HG02759 (cell line): ENCODE measurements around the gene SMOC2.

Experiments
- ATAC-seq: cut with Tn5 transposase; IDR thresholded peaks from one replicate; pipeline ENCODE4 v1.9.1; 2021; ENCODE audit warnings: mild to moderate bottlenecking, moderate library complexity; ENCODE audit not compliant: unreplicated experiment

The SMOC2 gene, protein sequence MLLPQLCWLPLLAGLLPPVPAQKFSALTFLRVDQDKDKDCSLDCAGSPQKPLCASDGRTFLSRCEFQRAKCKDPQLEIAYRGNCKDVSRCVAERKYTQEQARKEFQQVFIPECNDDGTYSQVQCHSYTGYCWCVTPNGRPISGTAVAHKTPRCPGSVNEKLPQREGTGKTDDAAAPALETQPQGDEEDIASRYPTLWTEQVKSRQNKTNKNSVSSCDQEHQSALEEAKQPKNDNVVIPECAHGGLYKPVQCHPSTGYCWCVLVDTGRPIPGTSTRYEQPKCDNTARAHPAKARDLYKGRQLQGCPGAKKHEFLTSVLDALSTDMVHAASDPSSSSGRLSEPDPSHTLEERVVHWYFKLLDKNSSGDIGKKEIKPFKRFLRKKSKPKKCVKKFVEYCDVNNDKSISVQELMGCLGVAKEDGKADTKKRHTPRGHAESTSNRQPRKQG

DNA sequence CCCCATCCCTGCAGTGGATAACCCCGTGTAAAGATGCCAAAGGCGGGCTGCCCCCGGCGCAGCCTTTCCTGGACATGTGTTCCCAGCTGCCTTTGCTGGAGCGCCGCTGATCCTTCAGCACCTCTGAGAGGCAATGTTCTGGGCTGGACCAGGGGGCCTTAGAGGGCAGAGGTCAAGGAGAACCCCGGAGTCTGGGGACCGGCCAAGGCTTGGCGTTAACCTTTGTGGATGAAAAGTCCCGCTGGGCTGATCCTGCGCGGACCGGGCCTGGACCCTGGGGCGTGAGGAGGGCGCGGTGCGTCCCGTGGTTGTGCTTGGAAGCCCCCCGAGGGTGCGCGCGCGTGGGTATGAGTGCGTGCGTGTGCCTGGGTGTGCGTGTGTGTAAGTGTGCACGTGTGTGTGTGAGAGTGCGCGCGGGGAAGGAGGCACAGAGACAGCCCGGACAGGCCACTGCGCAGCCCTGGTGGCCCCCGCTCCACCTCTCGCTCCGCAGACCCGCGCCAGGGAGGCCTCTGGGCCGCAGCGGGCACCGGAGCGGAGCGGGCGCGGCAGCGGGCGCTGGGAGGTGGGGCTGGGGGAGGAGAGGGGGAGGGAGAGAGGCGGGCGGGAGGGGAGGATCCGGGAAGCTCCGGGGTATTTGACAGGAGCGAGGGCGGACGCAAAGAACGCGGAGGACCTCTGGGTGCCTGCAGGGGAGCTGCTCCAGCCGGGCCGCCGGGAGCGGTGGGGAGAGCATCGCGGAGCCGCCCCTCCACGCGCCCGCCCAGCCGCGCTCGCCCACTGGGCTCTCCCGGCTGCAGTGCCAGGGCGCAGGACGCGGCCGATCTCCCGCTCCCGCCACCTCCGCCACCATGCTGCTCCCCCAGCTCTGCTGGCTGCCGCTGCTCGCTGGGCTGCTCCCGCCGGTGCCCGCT lies at the start of gene SMOC2:
Gene SMOC2 (plus strand): TSS at position 665 of the 914 bp plus-strand sequence. CDS start 187 bp downstream, at position 852.
- no peak for ATAC-seq

DNA sequence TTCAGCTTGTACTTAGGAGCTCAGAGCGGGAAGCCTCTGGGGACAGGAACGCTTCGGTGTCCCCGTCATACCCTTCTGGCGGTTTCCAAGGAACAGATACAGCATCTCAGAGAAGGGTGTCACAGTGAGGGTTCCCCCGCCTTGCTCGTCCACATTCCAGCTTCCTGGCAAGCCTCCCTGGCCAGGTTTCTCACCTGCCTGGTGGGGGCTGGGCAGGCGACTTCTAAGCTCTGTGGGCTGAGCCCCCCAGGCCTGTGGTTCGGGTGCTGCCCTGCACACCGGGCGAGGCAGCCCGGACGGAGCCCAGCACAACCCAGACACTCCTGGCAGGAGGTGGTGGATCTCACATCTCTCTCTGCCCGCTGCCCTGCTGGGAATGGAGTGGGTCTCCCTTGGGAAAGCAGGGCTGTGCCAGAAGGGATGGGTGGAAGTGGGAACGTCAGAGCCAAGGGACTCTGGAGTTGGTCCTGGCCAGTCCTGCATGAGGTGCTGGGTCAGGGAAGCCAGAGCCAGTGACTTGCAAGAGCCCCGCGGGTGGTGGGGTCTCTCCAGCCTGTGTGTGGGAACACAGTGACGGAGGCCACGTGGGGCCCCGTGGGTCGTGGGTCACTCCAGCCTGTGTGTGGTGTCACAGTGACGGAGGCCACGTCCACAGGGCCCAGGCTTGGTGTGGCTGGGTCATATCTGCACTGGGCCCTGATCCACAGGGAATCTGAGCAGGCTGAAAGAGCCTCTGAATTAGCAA lies 47.7 kb upstream of the SMOC2 start:
- ATAC-seq: no peak

DNA sequence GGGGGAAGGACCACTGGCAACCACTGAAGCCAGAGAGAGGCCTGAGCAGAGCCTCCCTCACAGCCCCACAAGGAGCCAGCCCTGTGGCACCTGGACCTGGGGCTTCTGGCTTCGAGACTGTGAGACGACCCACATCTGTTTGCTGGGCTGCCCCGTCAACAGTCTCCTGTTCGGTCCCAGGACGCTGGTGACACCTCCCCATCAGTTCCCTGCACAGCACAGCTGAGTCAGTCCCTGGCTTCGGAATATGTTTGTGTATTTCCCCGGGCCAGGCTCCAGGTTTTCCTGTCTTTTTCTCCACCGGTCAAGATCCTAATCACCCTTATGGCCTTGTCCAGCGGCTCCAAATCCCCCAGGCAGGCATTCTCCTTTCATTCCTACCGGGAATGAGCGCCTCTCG lies 46.4 kb upstream of the SMOC2 start:
- ATAC-seq: no peak

DNA sequence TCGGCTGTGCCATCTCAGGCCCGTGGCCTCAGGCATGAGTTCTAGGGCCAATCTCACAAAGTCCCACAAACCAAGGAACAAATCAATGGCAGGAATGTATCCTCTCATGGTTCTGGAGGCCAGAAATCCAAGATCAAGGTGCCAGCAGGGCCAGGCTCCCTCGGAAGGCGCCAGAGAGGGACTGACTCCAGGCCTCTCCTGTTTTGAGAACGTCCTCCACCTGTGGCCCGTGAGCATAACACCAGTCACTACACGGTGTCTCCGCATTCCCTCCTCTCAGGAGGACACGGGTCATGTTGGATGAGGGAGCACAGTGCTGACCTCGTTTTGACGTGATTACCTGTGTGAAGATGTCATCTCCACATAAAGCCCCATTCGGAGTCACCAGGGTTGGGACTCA lies 45.0 kb upstream of the SMOC2 start:
- no peak for ATAC-seq

DNA sequence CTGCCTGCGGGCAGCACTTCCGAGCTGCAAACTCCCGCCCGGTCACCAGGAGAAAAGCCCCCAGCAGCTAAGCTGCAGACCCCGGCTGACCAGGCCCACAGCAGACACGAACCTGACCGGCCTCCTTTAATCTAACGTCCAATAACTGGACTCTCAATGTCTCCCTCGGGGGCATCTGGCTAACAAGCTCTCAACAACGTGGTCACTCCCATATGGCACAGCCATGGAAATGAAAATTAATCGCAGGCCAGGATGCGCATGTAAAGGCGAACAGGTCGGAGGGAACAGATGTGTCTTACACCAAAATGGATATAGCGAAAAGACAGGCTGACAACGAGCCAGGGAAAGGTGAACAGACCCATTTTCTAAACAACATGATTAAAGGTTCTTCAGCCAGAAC lies 44.4 kb upstream of the SMOC2 start:
- ATAC-seq: no peak

DNA sequence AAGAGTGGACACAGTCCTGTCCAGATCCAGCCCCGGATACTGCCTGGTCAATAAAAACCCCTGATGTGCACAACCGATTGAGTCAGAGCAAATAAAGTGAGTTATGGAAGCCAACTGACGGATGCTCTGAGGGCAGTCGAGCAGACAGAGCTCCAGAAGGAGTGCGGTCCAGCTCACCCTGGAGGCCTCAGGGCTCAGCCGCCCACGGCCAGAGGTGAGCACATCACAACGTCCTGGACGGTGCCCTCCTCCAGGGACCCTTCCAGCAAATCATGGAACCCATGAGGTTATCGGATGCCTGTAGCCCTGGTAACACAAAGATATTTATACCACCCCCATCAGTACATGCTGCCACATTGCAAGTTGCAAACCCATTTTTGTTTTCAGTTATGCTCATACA lies 44.0 kb upstream of the SMOC2 start:
- no peak for ATAC-seq

DNA sequence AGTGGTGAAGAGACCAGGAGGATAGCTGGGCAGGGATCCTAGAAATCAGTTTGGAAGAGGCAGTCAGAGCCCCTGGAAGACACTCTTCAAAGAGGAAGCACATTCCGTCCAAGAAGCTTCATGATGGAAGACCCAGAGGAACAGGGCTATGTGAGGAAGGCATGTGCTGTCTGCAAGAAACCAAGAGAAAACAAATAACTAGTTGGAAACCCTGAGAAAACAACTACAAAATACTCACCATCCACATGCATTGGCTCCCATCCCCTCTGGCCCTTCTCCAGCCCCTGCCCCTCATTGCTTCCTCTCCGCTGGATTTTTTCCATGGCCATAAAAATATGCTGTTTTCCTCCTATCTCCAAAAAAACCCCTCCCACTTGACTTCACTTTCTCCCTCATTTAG lies 40.9 kb upstream of the SMOC2 start:
- no peak for ATAC-seq

DNA sequence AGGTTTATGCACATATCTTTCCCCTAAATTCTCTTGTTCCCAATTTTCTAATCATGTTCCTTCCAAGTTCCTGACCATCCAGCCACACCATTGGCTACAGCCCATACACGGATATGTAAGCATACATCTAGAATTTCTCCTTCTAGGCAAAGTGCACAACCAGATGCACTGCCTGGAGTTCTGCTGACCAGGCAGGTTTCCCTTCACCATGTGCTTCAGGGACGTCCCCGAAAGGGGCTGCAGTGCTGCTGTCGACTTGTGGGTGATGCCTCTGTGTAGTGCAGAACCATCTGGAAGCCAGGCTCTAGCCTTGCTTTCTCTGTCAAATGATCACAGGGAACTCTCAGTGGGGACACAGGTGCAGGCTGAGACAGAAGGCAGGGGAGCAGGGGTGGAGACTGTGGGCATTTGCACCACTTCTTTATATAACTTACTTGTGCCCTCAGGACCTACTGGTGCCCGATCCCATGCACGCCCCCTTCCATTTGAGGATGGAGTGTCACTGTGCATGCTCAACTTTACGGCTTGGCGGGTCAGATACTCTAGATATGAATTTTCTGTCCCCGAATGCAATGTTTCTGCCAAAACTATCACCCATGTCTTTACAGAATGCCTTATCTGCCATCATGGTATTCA lies 37.5 kb upstream of the SMOC2 start:
- no peak for ATAC-seq

DNA sequence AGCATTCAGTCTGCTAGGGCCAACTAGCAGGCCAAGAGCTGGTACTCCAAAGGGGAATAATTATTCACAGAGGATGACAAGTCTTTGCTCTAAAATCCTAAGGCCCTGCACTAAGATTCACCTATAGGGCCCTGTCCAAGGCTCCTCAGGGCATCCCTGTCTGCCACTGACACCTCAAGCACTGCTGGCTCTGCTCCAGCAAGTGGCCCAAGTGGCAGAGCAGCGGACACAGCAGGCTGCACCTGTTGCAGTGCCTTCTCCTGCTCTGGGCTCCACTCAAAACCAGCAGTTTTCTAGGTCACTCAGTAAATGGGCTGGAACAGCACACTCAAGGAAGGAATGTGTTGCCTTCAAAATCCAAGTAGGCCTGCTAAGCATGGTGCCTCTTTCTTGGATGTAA lies 36.4 kb upstream of the SMOC2 start:
- ATAC-seq: no peak

DNA sequence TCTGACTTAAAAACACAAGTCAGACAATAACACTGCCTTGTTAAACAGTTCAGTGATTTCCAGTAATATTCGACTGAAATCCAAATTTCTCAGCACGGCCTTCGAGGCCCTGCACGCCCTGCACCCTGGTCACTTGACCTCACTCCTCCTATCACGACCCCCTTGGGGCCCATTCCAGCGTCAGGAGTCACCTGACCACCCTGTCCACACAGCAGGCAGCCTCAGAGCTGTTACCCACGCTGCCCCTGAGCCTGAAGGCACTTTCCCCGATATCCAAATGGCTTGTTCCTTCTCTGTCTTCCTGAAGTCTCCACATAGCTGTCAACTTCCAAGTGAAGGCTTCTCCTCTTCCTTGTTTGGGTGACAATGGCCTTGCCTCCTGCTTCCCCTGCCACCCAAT lies 33.1 kb upstream of the SMOC2 start:
- no peak for ATAC-seq

DNA sequence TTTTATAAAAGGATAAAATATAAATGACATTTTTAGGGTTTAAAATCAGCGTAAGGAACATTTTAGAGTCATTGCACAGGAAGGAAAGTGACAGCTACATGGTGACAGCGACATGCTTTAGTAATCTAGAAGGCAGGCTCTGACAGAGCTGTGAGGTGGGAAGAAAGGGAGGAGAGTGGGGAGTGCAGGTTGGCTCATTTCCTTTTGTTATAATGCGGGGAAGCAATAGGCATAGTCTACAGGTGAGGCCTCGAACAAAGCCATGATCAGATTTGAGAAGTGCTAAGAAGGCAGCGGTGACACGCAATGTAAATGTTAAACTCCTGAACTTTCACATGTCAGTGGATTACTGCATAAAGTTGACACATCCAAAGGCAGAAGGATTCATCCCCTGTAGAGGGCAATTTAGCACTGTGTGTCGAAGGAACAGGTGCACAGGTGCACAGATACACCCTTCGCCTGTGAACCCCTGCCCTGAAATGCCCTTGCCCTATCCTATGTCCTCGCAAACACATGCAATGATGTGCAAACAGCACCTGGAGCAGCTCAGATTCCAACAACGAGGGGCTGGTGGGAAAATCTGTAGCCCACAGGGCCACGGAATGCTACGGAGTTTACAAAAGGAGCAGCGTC lies 32.4 kb upstream of the SMOC2 start:
- no peak for ATAC-seq

DNA sequence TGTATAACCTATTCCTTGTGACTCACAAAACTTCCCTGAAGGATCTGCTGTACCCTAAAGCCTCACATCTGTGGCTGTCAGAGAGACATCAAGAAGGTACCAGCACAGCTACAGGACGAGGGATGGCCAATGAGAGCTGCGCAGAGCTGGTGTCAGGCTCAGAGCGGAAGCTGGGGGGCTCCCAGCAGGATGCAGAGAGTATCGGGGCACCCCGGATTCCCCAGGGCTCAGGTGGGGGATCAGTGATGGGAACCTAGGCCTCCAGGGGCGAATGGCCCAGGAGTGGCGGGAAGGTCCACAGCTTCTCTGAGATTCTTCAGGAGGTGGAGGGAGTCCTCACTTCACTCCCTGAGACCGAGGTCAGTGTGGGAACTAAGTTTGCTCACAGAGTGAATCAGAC lies 30.9 kb upstream of the SMOC2 start:
- no peak for ATAC-seq

DNA sequence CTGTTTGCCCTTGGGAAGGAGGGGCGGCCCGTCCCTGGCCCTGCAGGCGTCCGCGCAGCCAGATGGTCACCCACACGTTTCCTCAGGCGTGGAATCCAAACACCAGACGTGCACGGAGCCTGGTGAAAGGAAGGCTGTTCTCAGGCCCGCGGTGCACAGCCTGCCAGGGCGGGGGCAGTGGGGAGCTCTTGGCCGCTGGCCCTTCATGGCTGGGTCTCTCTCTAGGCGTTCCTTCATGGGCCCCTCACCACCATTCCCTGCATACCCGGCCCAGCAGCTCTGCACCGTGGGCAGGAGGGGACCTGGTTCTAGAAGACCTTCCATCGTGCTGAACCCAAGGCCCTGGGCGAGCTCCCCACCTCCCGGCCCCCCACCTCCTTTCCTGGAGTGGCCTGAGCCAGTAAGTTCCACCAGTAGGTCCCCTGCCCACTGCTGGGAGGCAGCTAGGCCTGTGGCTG lies 30.4 kb upstream of the SMOC2 start:
- ATAC-seq: no peak

DNA sequence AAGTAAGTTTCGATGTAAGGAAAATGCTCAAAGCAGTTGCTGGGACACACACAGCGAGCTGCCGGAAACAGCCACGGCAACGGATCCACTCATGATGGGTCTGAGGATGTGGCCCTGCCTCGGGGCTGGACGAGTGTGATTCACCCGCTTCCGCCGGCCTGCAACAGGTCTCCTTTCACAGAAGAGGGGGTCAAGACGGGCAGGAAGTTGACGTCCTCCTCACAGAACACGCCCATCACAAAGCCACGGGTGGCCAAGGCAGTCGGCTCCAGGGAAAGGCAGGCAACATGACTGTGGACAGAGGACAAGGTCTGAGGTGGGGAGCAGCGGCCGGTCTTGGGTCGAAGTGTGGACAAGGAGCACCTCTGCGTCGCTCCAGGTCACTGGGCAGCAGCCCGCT lies 29.9 kb upstream of the SMOC2 start:
- no peak for ATAC-seq

DNA sequence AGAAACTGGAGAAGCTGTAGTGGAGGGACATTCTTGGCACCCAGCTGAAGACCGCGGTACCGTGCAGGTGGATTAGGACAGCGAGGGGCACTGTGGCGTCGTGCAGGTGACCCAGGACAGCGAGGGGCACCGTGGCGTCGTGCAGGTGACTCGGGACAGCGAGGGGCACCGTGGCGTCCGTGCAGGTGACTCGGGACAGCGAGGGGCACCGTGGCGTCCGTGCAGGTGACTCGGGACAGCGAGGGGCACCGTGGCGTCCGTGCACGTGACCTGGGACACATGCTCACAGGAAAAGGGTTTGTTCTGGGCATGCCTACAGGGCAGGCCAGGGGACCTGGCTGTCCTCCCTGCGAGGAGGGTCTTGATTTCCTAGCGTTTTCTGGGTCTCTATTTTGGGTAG lies 29.2 kb upstream of the SMOC2 start:
- ATAC-seq: no peak

DNA sequence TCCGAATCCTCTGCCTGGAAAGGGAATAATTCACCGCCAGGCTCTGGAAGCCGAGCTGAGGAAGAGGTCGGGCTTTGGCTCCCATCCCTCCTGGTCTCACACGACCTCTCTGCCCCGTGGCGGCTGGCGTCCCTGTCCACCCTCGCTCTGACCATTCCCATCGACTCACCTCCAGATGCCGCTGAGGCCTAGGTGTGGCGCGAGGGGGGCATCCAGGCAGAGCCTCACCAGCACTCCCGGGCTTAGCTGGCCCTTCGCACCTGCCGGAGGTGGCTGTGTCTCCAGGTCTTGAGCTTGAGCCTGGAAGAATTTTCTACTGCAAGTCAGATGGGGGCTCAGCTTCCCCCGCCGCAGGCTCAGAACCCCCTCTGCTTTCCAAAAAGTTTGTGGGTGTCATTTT lies 28.5 kb upstream of the SMOC2 start:
- no peak for ATAC-seq

DNA sequence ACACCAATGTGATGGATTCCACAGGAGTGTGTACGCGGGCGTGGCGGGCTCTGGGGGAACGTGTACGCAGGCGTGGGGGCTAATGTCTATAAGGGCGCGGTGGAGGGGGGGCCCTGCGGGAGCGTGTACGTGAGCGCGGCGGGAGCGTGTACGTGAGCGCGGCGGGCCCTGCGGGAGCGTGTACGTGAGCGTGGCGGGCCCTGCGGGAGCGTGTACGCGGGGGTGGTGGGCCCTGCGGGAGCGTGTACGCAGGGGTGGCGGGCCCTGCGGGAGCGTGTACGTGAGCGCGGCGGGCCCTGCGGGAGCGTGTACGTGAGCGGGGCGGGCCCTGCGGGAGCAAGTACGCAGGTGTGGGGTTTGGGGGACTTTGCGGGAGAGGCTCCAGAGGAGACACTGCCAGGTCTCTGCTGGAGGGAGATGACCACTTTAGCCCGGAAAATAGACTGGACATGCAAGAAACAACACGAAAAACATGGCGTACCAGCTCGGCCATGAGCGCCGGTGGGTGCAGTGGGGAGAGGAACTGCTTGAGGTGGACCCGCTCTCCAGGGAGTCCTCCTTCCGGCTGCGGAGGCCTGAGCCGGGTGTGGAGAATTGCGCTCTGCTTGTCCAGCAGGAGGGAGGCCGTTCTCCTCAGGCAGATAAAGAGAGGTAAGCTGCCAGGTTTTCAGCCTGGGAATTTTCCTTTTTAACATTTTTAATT lies 27.8 kb upstream of the SMOC2 start:
- no peak for ATAC-seq

DNA sequence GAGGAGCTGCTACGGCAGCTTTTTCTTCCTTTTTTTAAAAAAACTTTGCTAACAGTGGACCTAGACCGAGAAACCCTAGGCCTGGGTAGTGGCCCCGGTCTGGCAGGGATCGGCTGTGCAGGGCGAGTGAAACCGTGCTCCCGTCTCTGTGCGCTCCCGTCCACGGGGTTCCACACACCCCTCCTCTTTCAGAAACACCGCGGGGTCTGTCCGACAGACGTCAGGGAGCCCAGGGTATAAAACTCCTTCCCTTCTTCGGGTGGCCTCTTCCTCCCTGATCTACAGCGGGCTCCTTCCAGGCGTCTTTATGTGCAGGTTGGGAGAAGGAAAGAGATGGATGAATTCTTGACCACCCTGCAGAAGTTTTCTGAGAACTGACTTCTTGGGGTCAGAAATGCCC lies 27.1 kb upstream of the SMOC2 start:
- ATAC-seq: no peak

DNA sequence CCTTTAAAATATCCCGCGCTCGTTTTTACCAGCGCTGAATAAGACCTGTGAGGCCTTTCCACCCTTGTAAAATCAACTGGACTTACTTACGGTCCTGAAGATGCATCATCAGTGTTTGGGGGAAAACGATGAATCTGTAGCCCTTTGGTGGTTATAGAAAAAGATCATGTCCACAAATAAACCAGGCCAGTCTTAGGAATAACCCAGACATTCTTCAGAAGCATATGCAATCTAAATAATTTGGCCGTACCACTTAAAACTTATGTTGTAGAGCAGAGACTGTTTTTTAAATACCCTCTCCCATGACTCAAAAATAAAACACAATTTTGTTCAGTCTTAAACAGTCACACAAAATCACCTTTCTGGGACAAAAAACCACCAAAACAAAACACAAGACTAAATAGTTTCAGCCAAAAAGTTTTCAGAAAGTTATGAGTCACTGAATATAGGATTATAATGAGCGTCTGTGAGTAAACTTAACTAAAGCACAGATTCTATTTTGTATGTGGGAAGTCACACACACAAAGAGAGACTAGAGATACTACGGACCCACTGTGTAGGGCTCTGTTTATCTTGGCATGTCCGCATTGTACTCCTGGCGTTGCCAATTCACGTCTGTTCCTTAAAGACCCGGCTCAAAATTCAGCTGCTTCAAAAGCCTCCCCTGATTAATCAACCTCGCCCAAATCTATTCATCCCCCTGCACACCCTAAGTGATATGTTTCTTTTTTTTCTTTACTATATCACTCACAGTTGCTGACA lies 26.5 kb upstream of the SMOC2 start:
- no peak for ATAC-seq
